BLaER1 (cell line): Measurements from ENCODE around the gene SATB2.

ENCODE experiments used
- H3K27ac ChIP-seq: shearing (Covaris generic); formaldehyde crosslinking; 2 replicates; pipeline ENCODE4 v1.8.1; 2022
- H3K27me3 ChIP-seq: shearing (Covaris generic); formaldehyde crosslinking; 2 replicates; pipeline ENCODE4 v1.8.1; 2022
- H3K36me3 ChIP-seq: shearing (Covaris generic); formaldehyde crosslinking; 2 replicates; pipeline ENCODE4 v1.8.1; 2022
- H3K4me1 ChIP-seq: shearing (Covaris generic); formaldehyde crosslinking; 2 replicates; pipeline ENCODE4 v1.8.1; 2022
- H3K4me2 ChIP-seq: shearing (Covaris generic); formaldehyde crosslinking; 2 replicates; pipeline ENCODE4 v1.8.1; 2022
- H3K4me3 ChIP-seq: shearing (Covaris generic); formaldehyde crosslinking; 2 replicates; pipeline ENCODE4 v1.8.1; 2022
- H3K9ac ChIP-seq: shearing (Covaris generic); formaldehyde crosslinking; 2 replicates; pipeline ENCODE4 v1.8.1; 2022
- H3K9me3 ChIP-seq: shearing (Covaris generic); formaldehyde crosslinking; 2 replicates; pipeline ENCODE4 v1.8.1; 2022
- H4K20me1 ChIP-seq: shearing (Covaris generic); formaldehyde crosslinking; 2 replicates; pipeline ENCODE4 v1.8.1; 2022
- Cebpa-rat ChIP-seq: shearing (Covaris generic); IDR thresholded peaks from 2 replicates; pipeline ENCODE4 v1.8.1; 2022

Gene SATB2

GRCh38 chr2:199439542-199439941 lies 18.2 kb downstream of the SATB2 start:
- Histone ChIP-seq H3K4me3 (no peak overlapping the region), H3K9ac (no peak overlapping the region), H3K9me3 (no peaks in the 10 kb centered on the region), H3K36me3 (no peaks in the 10 kb centered on the region), H4K20me1 (no peaks in the 10 kb centered on the region), H3K27me3 (no peaks in the 10 kb centered on the region), H3K4me2 (no peak overlapping the region), H3K27ac (no peak overlapping the region), H3K4me1 (no peaks in the 10 kb centered on the region)
- no peak for TF ChIP-seq Cebpa-rat

DNA sequence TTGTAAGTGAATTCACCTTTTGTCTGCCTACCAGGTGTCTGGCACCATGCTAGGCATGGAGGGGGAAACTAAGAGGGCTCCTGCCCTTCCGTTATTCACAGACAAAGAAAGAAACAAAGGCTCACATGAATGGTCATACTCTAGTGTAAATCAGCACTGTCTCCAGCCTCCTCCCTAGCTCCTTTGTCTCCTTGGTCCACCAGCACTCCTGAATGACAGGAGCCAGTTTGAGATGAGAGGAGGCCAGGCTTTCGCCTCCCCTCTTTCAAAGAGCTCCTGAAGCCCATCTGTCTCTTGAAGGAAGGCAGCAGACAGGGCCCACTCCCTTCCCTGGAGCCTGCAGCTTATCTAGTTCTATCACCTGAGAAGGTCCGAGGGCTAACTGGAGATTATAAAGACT lies 18.7 kb downstream of the SATB2 start:
- no peak overlapping the region for H3K27ac ChIP-seq
- no peaks in the 10 kb centered on the region for H3K36me3 ChIP-seq
- H3K27me3 ChIP-seq = no peaks in the 10 kb centered on the region
- H4K20me1 ChIP-seq = no peaks in the 10 kb centered on the region
- no peak overlapping the region for H3K4me3 ChIP-seq
- no peak overlapping the region for H3K4me2 ChIP-seq
- no peak overlapping the region for H3K9ac ChIP-seq
- H3K4me1 ChIP-seq = no peaks in the 10 kb centered on the region
- H3K9me3 ChIP-seq = no peaks in the 10 kb centered on the region
- TF ChIP-seq Cebpa-rat = no peak

DNA sequence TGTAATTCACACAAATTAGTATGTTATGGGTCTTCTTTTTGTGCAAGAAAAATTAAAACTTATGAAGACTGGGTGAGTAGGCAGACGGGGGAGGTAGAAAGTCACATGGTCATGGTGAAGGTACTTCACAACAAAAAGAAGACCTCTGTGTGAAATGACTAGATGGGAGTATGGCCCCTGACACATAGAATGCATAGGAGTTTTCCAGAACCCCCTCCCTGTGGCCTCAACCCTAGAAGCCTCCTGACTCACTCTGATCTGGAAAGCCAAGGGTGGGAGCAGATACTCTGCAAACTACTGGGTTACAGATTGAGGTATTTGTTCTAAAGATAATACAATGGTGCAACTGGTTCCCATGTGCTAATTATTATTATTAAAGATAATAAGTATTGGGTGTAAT lies 23.2 kb downstream of the SATB2 start:
- no peak overlapping the region for H3K9ac ChIP-seq
- H3K4me3 ChIP-seq = no peak overlapping the region
- H3K9me3 ChIP-seq = no peaks in the 10 kb centered on the region
- H3K36me3 ChIP-seq = no peaks in the 10 kb centered on the region
- no peak overlapping the region for H3K4me2 ChIP-seq
- H3K4me1 ChIP-seq = peaks cover 7% of the 10 kb centered on the region
- H3K27me3 ChIP-seq = no peaks in the 10 kb centered on the region
- no peaks in the 10 kb centered on the region for H4K20me1 ChIP-seq
- no peak overlapping the region for H3K27ac ChIP-seq
- TF ChIP-seq Cebpa-rat = no peak

- no peak for TF ChIP-seq Cebpa-rat
- no peak overlapping the region for H3K27ac ChIP-seq
- peak overlapping the region; percentile 63 for H3K4me2 ChIP-seq
Measured at GRCh38 chr2:199433204-199433832, 24.4 kb downstream of the SATB2 start.

GRCh38 chr2:199431746-199432213 lies 26.0 kb downstream of the SATB2 start:
- no peaks in the 10 kb centered on the region for H3K27me3 ChIP-seq
- H4K20me1 ChIP-seq = no peaks in the 10 kb centered on the region
- TF ChIP-seq Cebpa-rat = no peak
- peaks cover 7% of the 10 kb centered on the region for H3K4me1 ChIP-seq
- H3K9me3 ChIP-seq = no peaks in the 10 kb centered on the region
- no peak overlapping the region for H3K4me2 ChIP-seq
- H3K9ac ChIP-seq = no peak overlapping the region
- no peak overlapping the region for H3K4me3 ChIP-seq
- H3K27ac ChIP-seq = no peak overlapping the region
- H3K36me3 ChIP-seq = no peaks in the 10 kb centered on the region

More at GRCh38 chr2:199433204-199433832, 24.4 kb downstream of the SATB2 start:
- Histone ChIP-seq H3K9ac (no peak overlapping the region), H4K20me1 (no peaks in the 10 kb centered on the region), H3K27me3 (no peaks in the 10 kb centered on the region), H3K4me1 (peaks cover 7% of the 10 kb centered on the region), H3K36me3 (no peaks in the 10 kb centered on the region), H3K4me3 (no peak overlapping the region), H3K9me3 (no peaks in the 10 kb centered on the region)

GRCh38 chr2:199430214-199430613 lies 27.5 kb downstream of the SATB2 start:
- no peak for TF ChIP-seq Cebpa-rat
- H3K4me3 ChIP-seq = no peak overlapping the region
- no peaks in the 10 kb centered on the region for H3K27me3 ChIP-seq
- H3K9ac ChIP-seq = no peak overlapping the region
- no peaks in the 10 kb centered on the region for H4K20me1 ChIP-seq
- no peak overlapping the region for H3K27ac ChIP-seq
- H3K9me3 ChIP-seq = no peaks in the 10 kb centered on the region
- H3K4me2 ChIP-seq = no peak overlapping the region
- H3K36me3 ChIP-seq = no peaks in the 10 kb centered on the region
- peaks cover 7% of the 10 kb centered on the region for H3K4me1 ChIP-seq

DNA sequence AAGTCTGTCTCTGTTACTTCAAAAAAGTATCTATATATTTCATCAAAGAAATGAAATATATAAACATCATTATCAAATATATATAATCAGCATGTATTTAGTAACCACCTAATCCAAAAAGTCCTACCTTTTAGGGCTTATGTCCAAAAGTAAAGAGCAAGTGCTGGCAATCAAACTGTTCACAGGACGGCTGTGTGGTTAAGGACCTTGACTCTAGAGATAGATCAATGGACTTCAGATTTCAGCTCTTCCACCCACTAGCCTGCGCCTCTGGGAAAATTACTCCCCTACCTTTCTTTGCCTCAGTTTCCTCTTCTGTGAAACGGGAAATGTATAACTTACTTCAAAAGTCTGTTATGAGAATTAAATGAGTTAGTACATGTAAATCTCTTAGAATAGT lies 29.4 kb downstream of the SATB2 start:
- no peaks in the 10 kb centered on the region for H3K9me3 ChIP-seq
- no peaks in the 10 kb centered on the region for H3K27me3 ChIP-seq
- H3K4me2 ChIP-seq = no peak overlapping the region
- H3K36me3 ChIP-seq = no peaks in the 10 kb centered on the region
- no peak overlapping the region for H3K9ac ChIP-seq
- H3K27ac ChIP-seq = no peak overlapping the region
- H3K4me3 ChIP-seq = no peak overlapping the region
- H4K20me1 ChIP-seq = no peaks in the 10 kb centered on the region
- H3K4me1 ChIP-seq = peaks cover 3% of the 10 kb centered on the region
- TF ChIP-seq Cebpa-rat = no peak

DNA sequence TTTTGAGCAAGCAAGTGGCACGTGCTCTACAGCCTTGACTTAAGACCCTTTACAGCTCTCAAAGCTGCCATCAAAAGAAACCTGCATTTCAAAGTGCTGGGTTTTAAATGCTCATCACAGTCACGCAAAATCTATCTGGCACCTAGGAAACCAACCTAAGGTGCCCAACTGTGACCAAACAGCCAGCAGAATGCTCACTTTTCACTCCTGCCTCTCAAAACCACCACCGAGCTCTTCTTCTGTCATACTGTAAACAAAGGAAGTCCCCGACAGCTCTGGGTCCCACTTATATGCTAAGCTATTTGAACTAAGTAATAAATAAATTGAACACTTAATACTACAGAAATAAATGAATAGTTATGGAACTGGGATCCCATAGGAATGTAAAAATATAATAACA lies 33.6 kb downstream of the SATB2 start:
- TF ChIP-seq Cebpa-rat = no peak
- Histone ChIP-seq H3K4me3 (no peak overlapping the region), H3K27me3 (no peaks in the 10 kb centered on the region), H3K36me3 (no peaks in the 10 kb centered on the region), H3K27ac (no peak overlapping the region), H3K9ac (no peak overlapping the region), H3K4me2 (no peak overlapping the region), H3K9me3 (no peaks in the 10 kb centered on the region), H4K20me1 (no peaks in the 10 kb centered on the region), H3K4me1 (no peaks in the 10 kb centered on the region)

- no peaks in the 10 kb centered on the region for H4K20me1 ChIP-seq
- no peaks in the 10 kb centered on the region for H3K36me3 ChIP-seq
- H3K4me3 ChIP-seq = no peak overlapping the region
- H3K4me1 ChIP-seq = no peaks in the 10 kb centered on the region
- TF ChIP-seq Cebpa-rat = no peak
- no peak overlapping the region for H3K27ac ChIP-seq
- H3K9ac ChIP-seq = no peak overlapping the region
- no peaks in the 10 kb centered on the region for H3K9me3 ChIP-seq
- H3K27me3 ChIP-seq = no peaks in the 10 kb centered on the region
- H3K4me2 ChIP-seq = no peak overlapping the region
Measured at GRCh38 chr2:199419428-199419827, 38.3 kb downstream of the SATB2 start.

- no peaks in the 10 kb centered on the region for H4K20me1 ChIP-seq
- no peak for TF ChIP-seq Cebpa-rat
- H3K9ac ChIP-seq = no peak overlapping the region
- H3K4me2 ChIP-seq = no peak overlapping the region
- H3K4me3 ChIP-seq = no peak overlapping the region
- H3K36me3 ChIP-seq = no peaks in the 10 kb centered on the region
- no peaks in the 10 kb centered on the region for H3K27me3 ChIP-seq
- H3K9me3 ChIP-seq = no peaks in the 10 kb centered on the region
- no peaks in the 10 kb centered on the region for H3K4me1 ChIP-seq
- no peak overlapping the region for H3K27ac ChIP-seq
Measured at GRCh38 chr2:199414465-199414864, 43.3 kb downstream of the SATB2 start.

GRCh38 chr2:199414001-199414400 lies 43.7 kb downstream of the SATB2 start:
- Histone ChIP-seq H3K36me3 (no peaks in the 10 kb centered on the region), H3K27ac (no peak overlapping the region), H3K9me3 (no peaks in the 10 kb centered on the region), H4K20me1 (no peaks in the 10 kb centered on the region), H3K4me1 (no peaks in the 10 kb centered on the region), H3K4me2 (no peak overlapping the region), H3K4me3 (no peak overlapping the region), H3K9ac (no peak overlapping the region), H3K27me3 (no peaks in the 10 kb centered on the region)
- TF ChIP-seq Cebpa-rat = no peak
